D721Med (cell line): ENCODE measurements around the gene ING2.
A peak's percentile ranks its signal among the peaks of the same experiment; 100 is the strongest.
"Not testable (repeated sequence)": the region's sequence is repeated elsewhere in the genome, so short reads cannot be mapped to it uniquely, and the experiment has no call there.

ENCODE experiments used
- DNase-seq: peaks from one replicate; pipeline ENCODE4 v3.0.0; 2011; ENCODE audit warnings: low spot score; ENCODE audit not compliant: insufficient read length
- FAIRE-seq: peaks from 2 replicates; lab custom pipeline; 2011; peaks lifted over from hg19 to GRCh38; lab: Jason Lieb, UNC
- CTCF ChIP-seq: IDR thresholded peaks from 2 replicates; pipeline ENCODE4 v1.5.1; 2012; ENCODE audit warnings: mild to moderate bottlenecking, control low read depth; ENCODE audit not compliant: insufficient read depth; ENCODE audit errors: missing control alignments

ING2 gene

DNA sequence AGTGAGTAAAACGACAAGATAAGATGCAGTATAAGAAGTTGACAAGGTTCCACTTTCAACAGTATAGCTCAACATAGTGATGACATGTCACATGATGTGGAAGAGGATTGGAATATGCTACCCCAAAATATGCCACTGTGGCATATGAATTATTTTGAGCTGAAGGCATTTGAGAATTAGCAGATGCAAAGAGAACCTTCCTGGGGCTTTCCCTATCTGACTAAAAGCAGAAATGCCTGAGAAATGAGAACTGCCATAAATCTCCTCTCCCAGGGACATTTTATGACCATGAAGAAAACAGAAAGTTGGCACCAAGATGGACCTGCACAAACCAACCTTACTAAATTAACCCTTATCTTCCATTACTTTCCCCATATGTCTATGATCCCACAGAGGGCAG lies 35.6 kb upstream of the ING2 start:
- DNase-seq (no peak), FAIRE-seq (no peak)
- TF ChIP-seq CTCF: no peak

GRCh38 chr4:183469936-183470335 lies 34.9 kb upstream of the ING2 start:
- no peak for DNase-seq
- FAIRE-seq: no peak
- TF ChIP-seq CTCF: no peak

DNA sequence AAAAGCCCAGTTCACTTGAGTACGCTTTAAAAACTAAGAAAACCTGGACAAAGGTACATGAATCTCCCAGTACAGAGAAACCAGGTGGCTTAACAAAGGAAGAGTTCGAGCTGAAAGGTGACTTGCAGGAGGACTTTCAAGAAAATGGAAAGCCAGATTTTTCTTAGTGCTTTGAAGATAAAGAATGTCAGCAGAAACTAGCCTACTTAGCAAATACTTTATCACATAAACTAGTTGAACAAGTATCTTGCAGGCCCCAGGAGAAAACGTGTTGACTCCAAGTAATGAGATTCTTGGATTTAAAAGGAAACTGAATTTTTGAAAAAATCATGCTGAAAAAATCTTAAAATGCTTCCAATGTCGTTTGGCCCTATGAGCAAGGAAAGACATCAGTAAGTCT lies 34.0 kb upstream of the ING2 start:
- FAIRE-seq (no peak), DNase-seq (no peak)
- no peak for TF ChIP-seq CTCF

DNA sequence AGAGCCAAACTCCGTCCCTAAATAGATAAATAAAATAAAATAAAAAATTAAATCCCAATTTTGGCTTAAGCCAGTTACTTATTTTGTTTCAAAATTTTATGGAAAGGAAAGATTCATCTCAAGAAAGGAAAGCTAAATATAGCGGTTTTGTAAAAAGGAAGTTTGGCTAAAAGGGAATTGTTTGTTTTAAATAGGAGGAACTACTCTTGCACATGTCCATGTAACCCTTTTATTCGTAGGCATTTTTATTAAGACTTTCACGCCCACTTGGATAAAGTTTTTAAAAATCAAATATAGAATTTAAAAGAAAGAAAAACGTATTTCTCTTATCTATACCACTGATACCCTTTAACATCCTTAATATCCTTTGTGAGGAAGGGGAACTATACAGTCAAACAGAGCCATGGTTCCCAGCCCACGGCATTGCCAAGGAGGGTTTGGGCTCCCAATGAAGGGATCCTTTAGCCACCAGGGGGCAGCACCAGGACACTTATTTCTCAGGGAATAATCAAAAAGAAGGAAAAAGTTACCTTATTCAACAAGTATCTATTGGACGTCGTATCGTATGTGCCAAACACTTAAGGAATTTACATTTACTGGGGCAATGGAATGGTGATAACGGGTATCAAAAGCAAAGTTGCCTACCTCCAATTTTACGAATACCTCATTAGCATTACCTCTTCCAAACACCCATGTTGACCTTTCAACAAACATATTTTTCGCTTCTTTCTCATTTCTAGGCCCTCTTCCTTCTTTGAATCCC lies 32.7 kb upstream of the ING2 start:
- FAIRE-seq (no peak), DNase-seq (peak; percentile 28)
- peak; percentile 85 for TF ChIP-seq CTCF

- DNase-seq (no peak), FAIRE-seq (no peak)
- no peak for TF ChIP-seq CTCF
Observed at GRCh38 chr4:183478123-183478522, 26.7 kb upstream of the ING2 start.

DNA sequence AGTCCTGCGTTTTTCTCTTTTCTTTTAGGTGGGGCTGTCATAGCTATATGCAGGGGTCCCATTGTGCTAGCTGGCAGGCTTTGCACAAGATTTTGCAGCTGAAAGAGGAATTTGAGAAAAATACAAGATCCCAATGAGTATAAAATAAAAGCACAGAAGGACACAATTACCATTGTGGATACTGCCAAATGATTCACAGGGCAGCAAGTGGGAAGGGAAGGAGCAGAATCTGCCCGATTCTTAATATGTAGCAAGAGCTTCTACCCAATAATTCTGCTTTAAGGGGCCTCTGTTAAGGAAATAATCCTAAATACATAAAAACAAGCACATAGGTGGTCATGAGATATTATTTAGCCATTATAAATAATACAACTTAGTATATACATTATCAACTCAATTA lies 25.9 kb upstream of the ING2 start:
- no peak for DNase-seq
- TF ChIP-seq CTCF: no peak
- FAIRE-seq: no peak

- not testable (repeated sequence) for DNase-seq, FAIRE-seq
Observed at GRCh38 chr4:183482515-183483095, 22.3 kb upstream of the ING2 start.
